GM23338 (cell line): ENCODE data around the gene SLX9. TPM values are rescaled to one million over a fixed set of nuclear protein-coding genes. Genes with fewer than 3 reads are reported as not detected.

ENCODE experiments used
- ATAC-seq: fragments of 200-7000 bp; cut with Tn5 transposase; 3 replicates; pipeline ENCODE4 v1.9.1; 2020
- DNase-seq: peaks from one replicate; pipeline ENCODE4 v3.0.0-alpha.2; 2015; ENCODE audit warnings: low spot score
- H2AFZ ChIP-seq: fragments of 200-600 bp; sonication (generic); 2 replicates; pipeline ENCODE4 v1.8.0; 2016; ENCODE audit warnings: antibody characterized with exemption, mild to moderate bottlenecking, moderate library complexity
- H3F3A ChIP-seq: fragments of 200-600 bp; sonication (generic); replicated peaks from 2 replicates; pipeline ENCODE4 v1.8.0; 2017; ENCODE audit warnings: antibody characterized with exemption, mixed run types, low read depth
- H3K27ac ChIP-seq: fragments of 200-600 bp; sonication (generic); 2 replicates; pipeline ENCODE4 v1.6.1; 2016; ENCODE audit warnings: low read depth
- H3K27me3 ChIP-seq: fragments of 200-600 bp; sonication (generic); 2 replicates; pipeline ENCODE4 v1.8.0; 2016; ENCODE audit warnings: mild to moderate bottlenecking, mixed run types, moderate library complexity; ENCODE audit not compliant: insufficient read depth
- H3K36me3 ChIP-seq: fragments of 200-600 bp; sonication (generic); 2 replicates; pipeline ENCODE4 v1.8.0; 2016; ENCODE audit warnings: mild to moderate bottlenecking; ENCODE audit not compliant: insufficient read depth
- H3K4me1 ChIP-seq: fragments of 200-600 bp; sonication (generic); 2 replicates; pipeline ENCODE4 v1.8.0; 2016; ENCODE audit warnings: mild to moderate bottlenecking, moderate library complexity; ENCODE audit not compliant: insufficient read depth
- H3K4me2 ChIP-seq: fragments of 200-600 bp; sonication (generic); 2 replicates; pipeline ENCODE4 v1.7.1; 2017; ENCODE audit warnings: mixed run types
- H3K4me3 ChIP-seq: fragments of 200-600 bp; sonication (generic); 2 replicates; pipeline ENCODE4 v1.6.1; 2016; ENCODE audit warnings: mixed run types
- H3K79me2 ChIP-seq: fragments of 200-600 bp; sonication (generic); replicated peaks from 2 replicates; pipeline ENCODE4 v1.8.0; 2017; ENCODE audit warnings: mild to moderate bottlenecking; ENCODE audit not compliant: insufficient read depth
- H3K9me2 ChIP-seq: fragments of 200-600 bp; sonication (generic); 2 replicates; pipeline ENCODE4 v1.8.0; 2017; ENCODE audit not compliant: insufficient read depth
- H4K20me1 ChIP-seq: fragments of 200-600 bp; sonication (generic); replicated peaks from 2 replicates; pipeline ENCODE4 v1.8.0; 2017; ENCODE audit warnings: mild to moderate bottlenecking; ENCODE audit not compliant: insufficient read depth
- H3K27ac Mint-ChIP-seq: 2 replicates; pipeline ENCODE4 v1.8.0; 2020; ENCODE audit warnings: inconsistent platforms, mild to moderate bottlenecking, moderate library complexity, mixed read lengths
- H3K27me3 Mint-ChIP-seq: 3 replicates; pipeline ENCODE4 v1.8.0; 2022; ENCODE audit warnings: low read depth, mild to moderate bottlenecking, moderate library complexity, mixed read lengths, inconsistent platforms; ENCODE audit not compliant: insufficient read depth, poor library complexity
- H3K36me3 Mint-ChIP-seq: 3 replicates; pipeline ENCODE4 v1.8.0; 2021; ENCODE audit warnings: low read depth, mild to moderate bottlenecking, inconsistent platforms, moderate library complexity, mixed read lengths
- H3K4me1 Mint-ChIP-seq: 3 replicates; pipeline ENCODE4 v1.8.0; 2020; ENCODE audit warnings: mild to moderate bottlenecking, inconsistent platforms, mixed read lengths
- H3K4me3 Mint-ChIP-seq: 3 replicates; pipeline ENCODE4 v1.8.0; 2021; ENCODE audit warnings: moderate library complexity, mild to moderate bottlenecking, inconsistent platforms, mixed read lengths
- H3K9me3 Mint-ChIP-seq: 3 replicates; pipeline ENCODE4 v1.8.0; 2020; ENCODE audit warnings: moderate library complexity, mild to moderate bottlenecking, inconsistent platforms, mixed read lengths
- CREB1 ChIP-seq: fragments of 250-450 bp; sonication (Bioruptor Pico); IDR thresholded peaks from 2 replicates; pipeline ENCODE4 v1.5.0; 2020; ENCODE audit warnings: low read depth, mild to moderate bottlenecking, moderate library complexity
- EZH2 ChIP-seq: fragments of 200-600 bp; sonication (generic); IDR thresholded peaks from one replicate; pipeline ENCODE4 v1.8.0; 2017; ENCODE audit warnings: antibody characterized with exemption, mild to moderate bottlenecking, low read depth; ENCODE audit not compliant: unreplicated experiment
- JUNB ChIP-seq: IDR thresholded peaks from one replicate; pipeline ENCODE4 v1.6.1; 2016; ENCODE audit warnings: antibody characterized with exemption; ENCODE audit not compliant: unreplicated experiment
- NANOG ChIP-seq: IDR thresholded peaks from 2 replicates; pipeline ENCODE4 v1.6.1; 2016; ENCODE audit warnings: antibody characterized with exemption, borderline replicate concordance
- POLR2AphosphoS5 ChIP-seq: IDR thresholded peaks from 2 replicates; pipeline ENCODE4 v1.6.1; 2016; ENCODE audit warnings: antibody characterized with exemption, low read depth
- STAT1 ChIP-seq: IDR thresholded peaks from one replicate; pipeline ENCODE4 v1.6.1; 2016; ENCODE audit warnings: antibody characterized with exemption; ENCODE audit not compliant: unreplicated experiment
- ZNF114 ChIP-seq: fragments of 250-450 bp; sonication (Bioruptor Pico); IDR thresholded peaks from 2 replicates; pipeline ENCODE4 v1.5.0; 2020; ENCODE audit warnings: mild to moderate bottlenecking, moderate library complexity
- ZNF331 ChIP-seq: fragments of 250-450 bp; sonication (Bioruptor Pico); IDR thresholded peaks from 2 replicates; pipeline ENCODE4 v1.5.0; 2020; ENCODE audit warnings: low read depth, mild to moderate bottlenecking, moderate library complexity
- polyA plus RNA-seq: library from polyadenylated mRNA; unstranded; fragments of >200 nt; fragmentation: Nextera tagmentation; extraction: Ambion mirVana; gene quantifications from 2 replicates; pipeline ENCODE4 v1.2.1, GENCODE V29; 2016
- total RNA-seq: library from RNA; depleted of rRNA; stranded (reverse); fragments of >200 nt; shearing (Covaris generic); gene quantifications from 2 replicates; pipeline ENCODE4 v1.2.3, GENCODE V29; 2014
- TF ChIP-seq, protein P1 (sequence below): IDR thresholded peaks from one replicate; pipeline ENCODE4 v1.6.1; 2018; ENCODE audit warnings: antibody characterized with exemption; ENCODE audit not compliant: unreplicated experiment
- TF ChIP-seq, protein P2 (sequence below): IDR thresholded peaks from 2 replicates; pipeline ENCODE4 v1.6.1; 2016; ENCODE audit warnings: antibody characterized with exemption
- TF ChIP-seq, protein P3 (sequence below), 2 experiments: fragments of 200-600 bp in 1 of 2; sonication (generic) in 1 of 2; conservative IDR thresholded peaks; 2 replicates each; pipeline versions ENCODE4 v1.5.1 to v1.6.1; 2016 to 2017; ENCODE audit warnings: antibody characterized with exemption in 2 of 2, low read depth in 2 of 2, mild to moderate bottlenecking in 2 of 2, moderate library complexity in 1 of 2

The SLX9 gene
- total and polyA plus RNA-seq, 2 experiments from 2014 or later: 41.5 to 46.9 TPM

DNA sequence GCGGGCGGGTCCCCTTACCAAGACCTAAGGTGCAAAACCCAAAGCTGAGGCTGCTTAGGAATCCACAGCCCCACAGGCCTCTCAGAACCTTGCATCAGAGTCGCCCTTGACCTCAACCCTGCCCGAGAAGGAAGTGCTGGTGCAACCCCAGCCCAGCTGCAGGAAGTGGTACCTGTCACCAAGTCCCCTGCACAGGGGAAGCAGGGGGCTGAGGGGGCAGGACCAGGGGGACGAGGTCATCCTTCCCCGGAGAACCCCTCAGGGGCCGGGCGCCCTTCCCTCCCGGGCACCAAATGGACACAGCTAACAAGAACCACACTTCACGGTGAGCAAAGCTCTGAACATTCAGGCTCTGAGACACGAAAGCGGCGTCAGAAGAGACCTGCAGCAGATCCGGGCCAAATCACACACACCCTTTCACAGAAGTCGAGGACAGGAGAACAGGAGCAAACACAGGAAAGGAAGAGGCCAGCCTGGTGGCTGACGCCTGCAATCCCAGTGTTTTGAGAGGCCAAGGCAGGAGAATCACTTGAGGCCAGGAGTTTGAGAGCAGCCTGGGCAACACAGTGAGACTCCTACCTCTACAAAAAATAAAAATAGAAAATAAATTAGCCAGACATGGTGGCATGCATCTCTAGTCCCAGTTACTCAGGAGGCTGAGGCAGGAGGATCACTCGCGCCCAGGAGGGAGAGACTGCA is 25.5 kb upstream of the SLX9 start (continued):
- TF ChIP-seq NANOG (no peak), STAT1 (no peak), JUNB (no peak), ZNF114 (CRISPR knock-in tag) (no peak), ZNF331 (CRISPR knock-in tag) (no peak), EZH2 (no peak), POLR2AphosphoS5 (no peak)
- TF ChIP-seq, protein P1, sequence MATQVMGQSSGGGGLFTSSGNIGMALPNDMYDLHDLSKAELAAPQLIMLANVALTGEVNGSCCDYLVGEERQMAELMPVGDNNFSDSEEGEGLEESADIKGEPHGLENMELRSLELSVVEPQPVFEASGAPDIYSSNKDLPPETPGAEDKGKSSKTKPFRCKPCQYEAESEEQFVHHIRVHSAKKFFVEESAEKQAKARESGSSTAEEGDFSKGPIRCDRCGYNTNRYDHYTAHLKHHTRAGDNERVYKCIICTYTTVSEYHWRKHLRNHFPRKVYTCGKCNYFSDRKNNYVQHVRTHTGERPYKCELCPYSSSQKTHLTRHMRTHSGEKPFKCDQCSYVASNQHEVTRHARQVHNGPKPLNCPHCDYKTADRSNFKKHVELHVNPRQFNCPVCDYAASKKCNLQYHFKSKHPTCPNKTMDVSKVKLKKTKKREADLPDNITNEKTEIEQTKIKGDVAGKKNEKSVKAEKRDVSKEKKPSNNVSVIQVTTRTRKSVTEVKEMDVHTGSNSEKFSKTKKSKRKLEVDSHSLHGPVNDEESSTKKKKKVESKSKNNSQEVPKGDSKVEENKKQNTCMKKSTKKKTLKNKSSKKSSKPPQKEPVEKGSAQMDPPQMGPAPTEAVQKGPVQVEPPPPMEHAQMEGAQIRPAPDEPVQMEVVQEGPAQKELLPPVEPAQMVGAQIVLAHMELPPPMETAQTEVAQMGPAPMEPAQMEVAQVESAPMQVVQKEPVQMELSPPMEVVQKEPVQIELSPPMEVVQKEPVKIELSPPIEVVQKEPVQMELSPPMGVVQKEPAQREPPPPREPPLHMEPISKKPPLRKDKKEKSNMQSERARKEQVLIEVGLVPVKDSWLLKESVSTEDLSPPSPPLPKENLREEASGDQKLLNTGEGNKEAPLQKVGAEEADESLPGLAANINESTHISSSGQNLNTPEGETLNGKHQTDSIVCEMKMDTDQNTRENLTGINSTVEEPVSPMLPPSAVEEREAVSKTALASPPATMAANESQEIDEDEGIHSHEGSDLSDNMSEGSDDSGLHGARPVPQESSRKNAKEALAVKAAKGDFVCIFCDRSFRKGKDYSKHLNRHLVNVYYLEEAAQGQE: no peak
- TF ChIP-seq, protein P2, sequence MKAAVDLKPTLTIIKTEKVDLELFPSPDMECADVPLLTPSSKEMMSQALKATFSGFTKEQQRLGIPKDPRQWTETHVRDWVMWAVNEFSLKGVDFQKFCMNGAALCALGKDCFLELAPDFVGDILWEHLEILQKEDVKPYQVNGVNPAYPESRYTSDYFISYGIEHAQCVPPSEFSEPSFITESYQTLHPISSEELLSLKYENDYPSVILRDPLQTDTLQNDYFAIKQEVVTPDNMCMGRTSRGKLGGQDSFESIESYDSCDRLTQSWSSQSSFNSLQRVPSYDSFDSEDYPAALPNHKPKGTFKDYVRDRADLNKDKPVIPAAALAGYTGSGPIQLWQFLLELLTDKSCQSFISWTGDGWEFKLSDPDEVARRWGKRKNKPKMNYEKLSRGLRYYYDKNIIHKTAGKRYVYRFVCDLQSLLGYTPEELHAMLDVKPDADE: no peak
- TF ChIP-seq, protein P3, sequence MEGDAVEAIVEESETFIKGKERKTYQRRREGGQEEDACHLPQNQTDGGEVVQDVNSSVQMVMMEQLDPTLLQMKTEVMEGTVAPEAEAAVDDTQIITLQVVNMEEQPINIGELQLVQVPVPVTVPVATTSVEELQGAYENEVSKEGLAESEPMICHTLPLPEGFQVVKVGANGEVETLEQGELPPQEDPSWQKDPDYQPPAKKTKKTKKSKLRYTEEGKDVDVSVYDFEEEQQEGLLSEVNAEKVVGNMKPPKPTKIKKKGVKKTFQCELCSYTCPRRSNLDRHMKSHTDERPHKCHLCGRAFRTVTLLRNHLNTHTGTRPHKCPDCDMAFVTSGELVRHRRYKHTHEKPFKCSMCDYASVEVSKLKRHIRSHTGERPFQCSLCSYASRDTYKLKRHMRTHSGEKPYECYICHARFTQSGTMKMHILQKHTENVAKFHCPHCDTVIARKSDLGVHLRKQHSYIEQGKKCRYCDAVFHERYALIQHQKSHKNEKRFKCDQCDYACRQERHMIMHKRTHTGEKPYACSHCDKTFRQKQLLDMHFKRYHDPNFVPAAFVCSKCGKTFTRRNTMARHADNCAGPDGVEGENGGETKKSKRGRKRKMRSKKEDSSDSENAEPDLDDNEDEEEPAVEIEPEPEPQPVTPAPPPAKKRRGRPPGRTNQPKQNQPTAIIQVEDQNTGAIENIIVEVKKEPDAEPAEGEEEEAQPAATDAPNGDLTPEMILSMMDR (conservative IDR thresholded peaks at IDR 0.05; ENCODE audit: low read depth in 2 of 2): no peak

DNA sequence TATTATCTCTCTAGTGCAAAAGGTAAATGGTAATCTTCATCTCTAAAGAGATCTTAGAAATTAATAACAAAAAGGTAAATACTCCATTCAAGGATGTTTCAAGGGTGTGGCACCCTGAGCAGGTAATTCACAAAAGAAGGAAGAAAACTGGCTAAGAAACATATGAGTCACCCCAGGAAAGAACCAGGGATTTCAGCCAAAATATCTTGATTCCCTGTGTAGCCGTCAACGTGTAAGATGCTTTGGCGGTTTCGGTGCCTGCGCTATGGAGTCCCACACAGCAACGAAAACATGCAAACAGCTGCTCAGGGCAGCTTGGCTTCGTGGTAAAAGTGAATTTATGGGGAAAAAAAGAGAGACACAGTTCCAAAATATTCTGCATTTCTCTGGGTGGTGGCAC is 22.9 kb upstream of the SLX9 start:
- peaks cover 12% of the 10 kb centered on the region for H3K4me1 Mint-ChIP-seq
- DNase-seq (no peak), ATAC-seq (no peak)
- no peaks in the 10 kb centered on the region for H3K36me3 Mint-ChIP-seq
- peaks cover 50% of the 10 kb centered on the region for H3K27me3 ChIP-seq
- no peaks in the 10 kb centered on the region; the same call in 2 of the 3 replicates for H3K9me3 Mint-ChIP-seq
- H3F3A ChIP-seq: no peaks in the 10 kb centered on the region
- no peak overlapping the region for H3K4me2 ChIP-seq
- peaks cover 60% of the 10 kb centered on the region for H3K27me3 Mint-ChIP-seq
- H3K27ac ChIP-seq: no peak overlapping the region
- H3K4me3 ChIP-seq: no peak overlapping the region
- H3K4me3 Mint-ChIP-seq: no peak overlapping the region
- peaks cover 6% of the 10 kb centered on the region; the same call in 1 of the 2 replicates for H3K4me1 ChIP-seq
- no peak overlapping the region for H2AFZ ChIP-seq
- H3K9me2 ChIP-seq: no peaks in the 10 kb centered on the region
- no peaks in the 10 kb centered on the region for H3K79me2 ChIP-seq
- TF ChIP-seq ZNF331 (CRISPR knock-in tag): no peak
- TF ChIP-seq, protein P3 (conservative IDR thresholded peaks at IDR 0.05; ENCODE audit: low read depth in 2 of 2): no peak
- TF ChIP-seq, protein P1: no peak
- TF ChIP-seq CREB1 (CRISPR knock-in tag): no peak
- no peak overlapping the region for H3K27ac Mint-ChIP-seq
- no peaks in the 10 kb centered on the region for H4K20me1 ChIP-seq
- H3K36me3 ChIP-seq: no peaks in the 10 kb centered on the region
